GM19328 (cell line): ENCODE results near the gene AMDHD1.
"Not testable (repeated sequence)": the region's sequence is repeated elsewhere in the genome, so short reads cannot be mapped to it uniquely, and the experiment has no call there.

ENCODE experiments used
- ATAC-seq: cut with Tn5 transposase; IDR thresholded peaks from one replicate; pipeline ENCODE4 v1.9.1; 2021; ENCODE audit warnings: mild to moderate bottlenecking, moderate library complexity; ENCODE audit not compliant: unreplicated experiment

Gene AMDHD1

GRCh38 chr12:95963096-95963495 lies 20.0 kb downstream of the AMDHD1 start:
- no peak for ATAC-seq

- no peak for ATAC-seq
These were observed 23.2 kb downstream of the AMDHD1 start for GRCh38 chr12:95966287-95966870.

DNA sequence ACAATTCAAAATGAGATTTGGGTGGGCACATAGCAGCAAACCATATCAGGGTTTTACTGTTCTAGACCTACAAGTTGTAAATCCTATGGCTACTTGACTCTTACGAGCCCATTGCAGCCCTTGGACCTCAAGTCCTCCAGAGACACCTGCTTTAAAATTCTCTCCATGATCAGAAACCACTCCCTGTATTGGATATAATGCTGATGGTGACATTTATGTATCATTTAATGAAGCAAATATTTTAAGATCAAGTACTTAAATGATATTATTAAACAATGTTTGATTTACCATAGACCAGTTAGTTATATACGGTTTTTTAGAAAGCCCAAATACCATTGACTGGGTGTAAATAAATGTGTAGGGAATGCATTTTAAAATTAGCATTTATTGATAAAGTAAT lies 24.2 kb downstream of the AMDHD1 start:
- no peak for ATAC-seq

DNA sequence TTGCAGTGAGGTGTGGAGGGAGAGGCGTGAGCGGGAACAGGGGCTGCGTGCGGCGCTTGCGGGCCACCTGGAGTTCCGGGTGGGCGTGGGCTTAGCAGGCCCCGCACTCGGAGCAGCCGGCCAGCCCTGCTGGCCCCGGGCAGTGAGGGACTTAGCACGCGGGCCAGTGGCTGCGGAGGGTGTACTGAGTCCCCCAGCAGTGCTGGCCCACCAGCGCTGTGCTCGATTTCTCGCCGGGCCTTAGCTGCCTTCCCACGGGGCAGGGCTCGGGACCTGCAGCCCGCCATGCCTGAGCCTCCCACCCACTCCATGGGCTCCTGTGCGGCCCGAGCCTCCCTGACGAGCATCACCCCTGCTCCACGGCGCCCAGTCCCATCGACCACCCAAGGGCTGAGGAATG lies 26.0 kb downstream of the AMDHD1 start:
- ATAC-seq, result not testable (repeated sequence)

GRCh38 chr12:95970905-95971304 lies 27.8 kb downstream of the AMDHD1 start:
- ATAC-seq, result no peak

- ATAC-seq, result no peak
These were observed 29.8 kb downstream of the AMDHD1 start for GRCh38 chr12:95972832-95973456.

DNA sequence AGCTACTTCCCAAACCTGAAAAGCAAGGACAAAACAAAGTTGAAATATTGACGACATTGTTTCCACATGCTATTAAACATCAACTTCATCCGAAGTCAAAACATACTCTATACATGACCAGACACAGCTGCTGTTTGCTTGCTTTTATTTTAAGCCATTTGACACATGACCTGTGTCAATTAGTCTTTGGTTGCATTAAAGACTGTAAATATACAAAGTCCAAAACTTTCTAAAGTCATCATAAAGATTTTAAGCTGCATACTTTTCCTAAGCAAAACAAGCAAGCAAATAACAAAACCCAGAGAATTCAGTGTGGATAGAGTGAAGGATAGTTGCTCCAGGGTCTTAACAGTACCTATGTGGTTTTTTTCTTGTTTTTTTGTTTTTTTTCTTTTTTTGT lies 31.2 kb downstream of the AMDHD1 start:
- no peak for ATAC-seq

GRCh38 chr12:95975491-95975890 lies 32.4 kb downstream of the AMDHD1 start:
- ATAC-seq, result no peak

GRCh38 chr12:95976416-95976832 lies 33.3 kb downstream of the AMDHD1 start:
- no peak for ATAC-seq

- ATAC-seq, result no peak
These were observed 34.7 kb downstream of the AMDHD1 start for GRCh38 chr12:95977764-95978305.

GRCh38 chr12:95978351-95978750 lies 35.2 kb downstream of the AMDHD1 start:
- no peak for ATAC-seq

DNA sequence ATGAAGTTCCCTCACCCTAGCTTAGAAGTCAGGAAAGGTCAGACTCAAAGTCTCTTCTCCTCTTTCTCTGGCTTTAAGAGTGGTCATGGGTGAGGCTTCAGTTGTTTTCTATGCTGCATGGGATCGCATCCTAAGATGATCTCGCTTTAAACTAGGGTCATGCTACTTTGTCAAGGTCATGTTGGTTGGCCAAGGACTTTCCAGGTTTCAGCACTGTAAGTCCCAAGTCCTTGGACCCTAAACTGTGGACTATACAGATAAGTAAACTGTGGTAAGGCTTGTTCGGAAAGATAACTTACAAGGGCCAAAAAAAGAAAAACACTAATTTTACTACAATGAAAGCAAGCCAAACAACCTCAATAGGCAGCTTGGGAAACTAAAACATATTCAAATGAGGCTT lies 35.6 kb downstream of the AMDHD1 start:
- ATAC-seq, result no peak

DNA sequence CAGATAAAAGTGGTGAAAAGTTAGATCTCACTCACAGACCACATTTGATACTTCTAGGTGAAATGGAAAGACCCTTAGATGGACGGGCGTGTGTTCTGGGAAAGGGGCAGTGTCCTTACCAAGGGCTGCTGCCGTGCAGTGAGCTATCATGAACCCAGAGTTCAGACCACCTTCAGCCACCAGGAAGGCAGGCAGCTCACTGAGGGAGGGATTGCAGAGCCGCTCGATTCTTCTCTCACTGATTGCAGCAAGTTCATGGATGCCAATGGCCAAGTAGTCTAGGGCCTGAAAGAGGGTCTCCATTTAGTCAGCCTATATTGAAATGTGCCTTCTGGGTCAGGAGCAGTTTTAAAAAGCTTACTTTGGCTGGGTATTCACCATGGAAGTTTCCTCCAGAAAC lies 37.3 kb downstream of the AMDHD1 start:
- no peak for ATAC-seq

DNA sequence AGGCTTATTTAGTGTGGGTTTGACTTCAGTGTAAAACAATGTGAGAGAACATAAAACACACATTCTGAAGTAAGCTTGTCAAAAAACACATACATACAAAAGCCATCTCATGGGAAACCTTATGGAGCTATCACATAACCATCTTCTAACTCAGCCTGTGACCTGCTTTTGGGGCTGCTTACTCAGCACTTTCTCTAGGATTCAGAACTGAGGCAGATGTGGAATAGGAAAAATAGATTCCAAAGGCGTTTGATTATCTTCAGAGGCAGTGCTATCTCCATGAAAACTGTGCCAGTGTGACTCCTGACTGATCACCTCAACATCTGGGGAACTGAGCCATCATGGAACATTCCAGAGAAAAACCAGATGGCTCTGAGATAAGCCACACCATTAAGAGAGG lies 39.5 kb downstream of the AMDHD1 start:
- ATAC-seq, result no peak

GRCh38 chr12:95984682-95985081 lies 41.6 kb downstream of the AMDHD1 start:
- no peak for ATAC-seq

DNA sequence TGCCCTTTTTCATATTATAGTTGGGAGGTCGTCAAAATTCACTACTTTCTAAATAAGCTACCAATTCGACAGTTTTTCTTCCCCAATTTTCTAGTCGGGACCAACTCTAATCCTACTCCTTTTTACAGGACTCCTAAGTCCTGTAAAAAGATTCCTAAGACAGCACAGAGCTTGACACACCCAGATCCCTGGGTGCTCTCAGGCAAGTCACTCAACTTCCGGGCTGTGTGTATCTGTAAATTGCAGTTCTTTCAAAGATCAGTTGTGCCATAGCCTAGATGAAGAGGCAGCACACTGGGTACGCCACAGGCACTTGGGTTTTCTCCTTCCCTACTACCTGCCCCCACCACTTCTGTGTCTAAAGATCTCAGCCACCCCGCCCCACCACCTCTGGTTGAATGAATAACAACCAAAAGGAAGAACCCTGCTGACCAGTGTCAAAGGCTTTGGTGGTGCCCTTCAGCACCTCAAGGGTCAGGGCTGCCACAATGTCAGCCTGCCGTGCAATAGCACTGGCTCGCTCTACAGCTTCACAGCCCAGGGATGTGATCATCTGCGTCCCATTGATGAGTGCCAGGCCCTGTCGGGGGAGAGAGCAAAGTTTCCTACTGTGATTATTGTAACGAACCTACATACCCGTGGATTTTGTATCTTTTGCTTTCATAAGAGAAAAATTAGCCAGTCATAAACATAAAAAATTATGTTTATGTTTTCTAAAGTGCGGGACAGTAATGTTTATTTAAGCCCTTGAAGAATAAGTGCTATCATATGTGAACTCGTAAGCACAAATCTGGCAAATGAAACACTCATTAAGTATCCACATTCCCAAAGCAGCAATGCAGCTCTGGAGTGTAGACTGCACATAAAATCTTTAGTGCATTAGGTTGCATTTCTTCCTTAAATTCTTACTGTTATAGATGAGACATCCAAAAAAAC lies 43.8 kb downstream of the AMDHD1 start:
- ATAC-seq, result no peak

GRCh38 chr12:95988506-95989275 lies 45.6 kb downstream of the AMDHD1 start:
- no peak for ATAC-seq

DNA sequence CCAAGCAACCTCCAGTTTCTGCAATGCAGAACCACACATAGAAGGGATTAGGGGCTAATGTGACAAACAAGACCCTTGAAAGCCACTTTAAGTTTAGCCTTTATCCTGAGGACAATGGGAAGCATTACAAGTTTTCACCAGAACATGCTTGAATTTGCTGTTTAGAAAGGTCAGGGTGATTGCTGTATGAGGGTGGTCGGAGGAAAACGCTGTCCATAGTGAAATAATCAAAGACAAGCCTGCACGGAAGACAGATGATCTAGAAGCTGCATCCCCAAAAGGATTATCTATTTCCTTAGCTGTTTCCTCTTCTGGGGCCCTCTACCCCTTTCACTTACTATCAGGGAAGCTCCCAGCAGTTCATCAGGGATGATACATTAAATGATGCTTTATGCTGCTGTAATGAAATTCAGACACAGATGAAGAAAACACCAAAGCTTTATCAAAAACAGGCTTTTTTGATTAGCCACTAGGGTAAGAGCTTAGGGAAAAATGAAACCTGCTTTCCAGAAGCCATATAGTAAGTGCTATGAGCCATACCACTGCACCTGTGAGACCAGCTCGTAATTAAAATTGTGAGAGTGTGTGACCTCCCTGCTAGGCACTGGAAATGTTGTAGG lies 46.5 kb downstream of the AMDHD1 start:
- ATAC-seq, result no peak

DNA sequence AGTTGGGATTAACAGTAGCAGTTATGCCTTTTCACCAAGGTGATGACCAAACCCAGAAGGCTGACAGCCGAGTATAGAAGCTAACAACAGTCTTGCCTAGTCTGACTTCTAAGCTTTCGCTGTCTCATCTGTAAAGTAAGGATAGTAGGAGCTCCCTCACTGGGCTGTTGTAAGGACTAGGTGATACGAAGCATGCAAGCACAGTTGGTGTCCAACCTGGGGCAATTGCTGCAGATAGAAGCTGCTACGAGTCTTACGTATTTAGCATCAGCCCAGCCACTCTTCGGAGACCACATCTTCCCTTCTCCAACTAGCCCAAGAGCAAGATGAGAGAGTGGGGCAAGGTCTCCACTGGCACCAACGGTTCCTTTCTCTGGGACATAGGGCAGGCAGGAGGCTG lies 47.0 kb downstream of the AMDHD1 start:
- no peak for ATAC-seq

- ATAC-seq, result no peak
These were observed 50.8 kb downstream of the AMDHD1 start for GRCh38 chr12:95993907-95994306.
